HG03066 (cell line): ENCODE data around the gene JAKMIP2.
"Not testable (repeated sequence)": the region's sequence is repeated elsewhere in the genome, so short reads cannot be mapped to it uniquely, and the experiment has no call there.

Experiments
- ATAC-seq: cut with Tn5 transposase; IDR thresholded peaks from one replicate; pipeline ENCODE4 v1.9.1; 2021; ENCODE audit warnings: low read depth; ENCODE audit not compliant: unreplicated experiment

The JAKMIP2 gene

DNA sequence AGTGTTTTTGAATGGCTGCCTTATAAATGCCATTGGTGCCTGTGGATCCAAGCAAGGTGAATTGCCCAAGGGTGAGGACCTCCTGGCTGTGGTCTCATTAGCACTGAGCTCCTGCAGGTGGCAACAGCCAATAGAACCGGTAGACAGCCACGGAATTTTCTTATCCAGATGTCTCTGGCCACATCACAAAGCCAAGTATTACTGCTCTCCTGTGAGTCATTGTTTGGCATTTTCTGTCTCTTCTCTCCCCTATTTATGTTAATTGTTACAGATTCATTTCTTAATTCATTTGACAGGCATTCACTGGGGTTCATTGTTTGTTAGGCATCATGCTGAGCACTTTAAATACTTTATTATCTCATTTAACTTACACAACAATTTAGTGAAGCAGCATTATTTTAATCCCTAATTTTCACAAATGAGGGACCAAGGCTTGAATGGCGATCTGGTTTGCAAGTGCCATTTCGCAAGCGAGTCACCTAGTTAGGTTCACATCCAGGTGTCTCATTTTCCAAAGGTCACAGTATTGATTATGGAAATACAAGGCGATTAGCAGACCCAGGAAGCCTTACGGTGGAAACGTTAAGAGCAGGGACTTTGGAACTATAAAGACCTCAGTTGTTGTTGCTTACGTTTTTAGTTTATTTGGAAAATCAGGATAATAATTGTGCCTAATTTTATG is 214.5 kb downstream of the JAKMIP2 start:
- no peak for ATAC-seq

DNA sequence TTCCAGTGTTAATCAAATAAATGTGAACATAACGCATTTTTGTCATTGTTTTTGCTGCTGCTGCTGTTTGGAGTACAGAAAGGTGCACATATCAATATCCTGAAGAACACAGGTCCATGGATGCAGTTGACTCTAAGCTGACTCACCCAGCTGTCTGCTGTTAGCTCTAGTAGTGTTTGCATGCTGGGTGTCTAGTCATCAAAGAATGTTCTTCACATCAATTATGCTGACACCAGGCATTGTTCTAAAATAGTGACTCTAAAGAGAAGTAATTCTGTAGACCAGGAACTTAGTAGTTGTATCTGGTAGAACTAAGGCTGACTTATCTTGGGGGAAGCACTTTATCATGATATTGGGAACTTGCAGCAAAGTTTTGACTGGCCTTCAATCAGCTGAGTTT is 217.0 kb downstream of the JAKMIP2 start:
- no peak for ATAC-seq

GRCh38 chr5:147564124-147564486 is 218.4 kb downstream of the JAKMIP2 start:
- ATAC-seq: no peak

DNA sequence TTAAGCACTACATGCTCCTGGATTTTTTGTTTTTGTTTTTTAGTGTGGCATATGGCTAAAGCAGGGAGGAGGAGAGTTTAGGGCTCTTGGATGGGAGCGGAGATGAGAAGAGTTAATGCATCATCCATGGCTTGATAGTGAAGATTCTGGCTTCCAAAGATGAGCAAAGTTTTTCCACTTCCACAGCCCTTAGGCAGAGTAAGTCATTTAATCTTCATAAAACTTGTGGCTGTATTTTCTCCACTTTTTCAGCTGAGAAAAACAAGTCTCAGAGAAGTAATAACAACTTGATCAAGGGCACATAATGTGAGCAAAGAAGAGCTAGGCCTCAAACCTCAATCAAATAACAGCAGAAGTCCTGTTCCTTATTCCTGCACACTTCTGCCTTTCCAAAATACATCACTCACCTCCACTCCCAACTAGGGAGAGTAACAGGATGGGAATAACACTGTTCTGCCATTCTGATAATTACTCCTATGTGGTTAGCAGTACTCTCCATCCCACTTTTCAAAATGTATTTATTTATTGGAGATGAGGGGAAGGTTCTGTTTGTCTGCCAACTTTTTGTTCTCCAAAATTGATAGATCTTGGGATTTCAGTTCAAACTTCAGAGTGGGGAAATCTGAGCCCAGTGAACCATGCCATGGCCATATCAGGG is 218.9 kb downstream of the JAKMIP2 start:
- ATAC-seq: no peak

DNA sequence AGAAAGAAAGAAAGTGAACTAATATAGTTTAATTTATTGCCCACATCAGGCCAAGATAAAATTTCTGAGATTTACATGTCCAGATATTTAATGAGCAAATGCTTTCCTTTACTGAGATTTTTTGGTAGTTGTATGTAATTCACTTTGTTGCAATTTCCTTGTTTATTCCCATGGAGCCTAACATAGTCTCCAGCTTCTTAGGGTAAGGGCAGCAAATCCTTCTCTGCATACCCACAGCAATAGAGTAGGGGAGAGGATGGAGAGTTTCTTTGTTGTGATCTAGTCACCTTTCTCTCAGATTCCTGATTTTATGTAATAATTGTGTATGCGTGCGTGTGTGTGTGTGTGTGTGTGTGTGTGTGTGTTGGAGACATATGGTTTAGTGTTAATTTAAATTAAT is 221.1 kb downstream of the JAKMIP2 start:
- no peak for ATAC-seq

- no peak for ATAC-seq
These were observed 221.7 kb downstream of the JAKMIP2 start for GRCh38 chr5:147560718-147561331.

- no peak for ATAC-seq
These were observed 222.8 kb downstream of the JAKMIP2 start for GRCh38 chr5:147559749-147560148.

DNA sequence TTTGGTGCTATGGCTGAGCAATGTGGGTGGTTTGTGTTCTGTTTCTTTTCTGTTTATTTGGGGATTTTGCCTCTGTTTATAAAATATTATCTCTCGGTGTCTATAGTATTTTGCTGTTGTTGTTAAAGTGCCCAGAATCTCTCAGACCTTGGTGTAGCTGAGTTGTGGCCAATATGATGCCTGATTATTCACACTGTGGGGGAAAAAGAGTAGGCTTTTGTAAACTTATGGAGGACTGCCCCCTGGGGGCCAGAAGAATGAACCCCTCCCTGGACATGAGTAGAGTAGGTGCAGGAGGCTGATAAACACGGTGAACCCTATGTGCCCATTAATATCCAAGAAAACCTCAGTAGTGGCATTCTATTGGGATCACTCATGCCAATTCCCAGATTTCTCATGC is 223.7 kb downstream of the JAKMIP2 start:
- no peak for ATAC-seq

DNA sequence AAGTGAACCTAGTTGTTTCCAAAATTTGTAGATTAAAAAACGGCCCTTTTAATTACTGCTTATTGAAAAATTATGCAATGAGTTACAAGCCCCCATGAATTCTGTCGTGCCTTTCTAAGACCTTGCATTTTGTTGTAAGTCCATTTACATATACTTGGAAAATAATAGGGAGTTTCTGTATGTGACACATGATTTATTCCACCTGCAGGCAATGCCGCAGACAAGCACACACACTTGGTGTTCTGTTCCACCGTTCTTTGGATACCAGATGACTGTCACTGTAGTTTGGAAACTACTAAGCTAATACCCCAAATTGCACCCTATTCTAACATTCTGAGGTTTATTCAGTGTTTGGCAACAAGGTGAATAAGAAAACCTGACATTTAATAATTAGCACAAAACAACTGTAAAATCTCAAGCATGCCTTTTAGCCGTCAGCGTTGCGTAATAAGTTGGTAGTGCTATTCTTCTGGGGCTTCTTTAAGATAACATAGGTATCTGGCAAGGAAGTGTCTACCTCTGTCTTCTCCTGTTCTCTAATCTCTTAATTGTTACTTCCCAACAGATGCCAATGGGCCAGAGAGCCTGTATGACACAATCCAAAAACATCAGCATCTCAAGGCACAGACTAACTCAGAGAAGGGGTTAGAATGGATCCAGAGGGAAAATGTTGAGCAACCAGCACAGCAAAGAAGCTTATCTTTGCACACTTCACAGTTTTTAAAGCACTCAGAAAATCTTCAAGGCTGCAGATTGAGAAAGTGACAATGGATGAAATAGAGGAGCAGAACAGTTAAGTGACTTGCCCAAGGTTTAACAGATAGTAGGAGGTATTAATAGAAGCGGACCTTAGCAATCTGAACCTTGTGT is 224.4 kb downstream of the JAKMIP2 start:
- no peak for ATAC-seq

DNA sequence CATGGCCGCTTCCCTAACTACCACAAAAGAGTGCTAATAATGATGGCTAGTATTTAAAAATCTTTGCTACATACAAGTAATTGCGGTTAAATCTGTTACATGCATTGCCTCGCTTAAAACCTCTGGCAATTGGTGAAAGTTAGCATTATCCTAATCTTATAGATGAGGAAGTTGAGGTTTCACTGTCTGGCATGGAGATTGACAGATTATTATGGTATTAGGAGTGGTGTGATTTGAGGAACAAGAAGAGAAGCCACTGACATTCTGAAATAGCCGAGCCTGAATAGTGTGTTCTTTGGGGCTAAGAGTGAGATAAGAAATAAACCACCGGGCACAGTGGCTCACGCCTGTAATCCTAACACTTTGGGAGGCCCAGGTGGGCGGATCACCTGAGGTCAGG is 227.4 kb downstream of the JAKMIP2 start:
- ATAC-seq: no peak

DNA sequence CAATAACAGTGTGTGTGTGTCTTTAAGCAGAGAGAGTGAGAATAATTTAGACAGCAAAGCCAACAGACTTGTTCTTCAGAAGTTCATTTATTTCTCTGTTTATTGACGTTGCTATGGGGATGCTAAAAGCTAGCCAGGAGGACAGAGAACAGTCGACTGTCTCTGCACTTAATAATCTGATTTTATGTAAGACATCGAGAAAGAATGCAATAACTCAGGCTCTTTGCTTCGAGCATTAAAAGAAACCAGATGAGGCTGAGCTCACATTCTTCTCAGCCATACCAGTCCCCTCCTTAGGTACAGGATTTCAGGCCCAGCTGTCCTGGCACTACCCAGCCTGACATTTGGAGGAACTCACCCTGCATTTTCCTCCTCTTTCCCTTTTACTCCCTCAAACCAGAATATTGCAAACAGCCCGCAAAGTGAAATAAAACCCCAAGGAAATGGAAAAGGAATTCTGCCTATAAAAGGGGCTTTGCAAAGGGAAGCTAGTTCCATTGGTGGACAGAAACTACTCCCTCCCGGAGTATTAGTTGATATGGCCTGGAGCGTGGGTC is 228.2 kb downstream of the JAKMIP2 start:
- no peak for ATAC-seq

- ATAC-seq: not testable (repeated sequence)
These were observed 228.7 kb downstream of the JAKMIP2 start for GRCh38 chr5:147553817-147554216.

- no peak for ATAC-seq
These were observed 229.6 kb downstream of the JAKMIP2 start for GRCh38 chr5:147552897-147553296.

GRCh38 chr5:147551677-147552076 is 230.9 kb downstream of the JAKMIP2 start:
- ATAC-seq: no peak

GRCh38 chr5:147547730-147548129 is 234.8 kb downstream of the JAKMIP2 start:
- ATAC-seq: no peak

DNA sequence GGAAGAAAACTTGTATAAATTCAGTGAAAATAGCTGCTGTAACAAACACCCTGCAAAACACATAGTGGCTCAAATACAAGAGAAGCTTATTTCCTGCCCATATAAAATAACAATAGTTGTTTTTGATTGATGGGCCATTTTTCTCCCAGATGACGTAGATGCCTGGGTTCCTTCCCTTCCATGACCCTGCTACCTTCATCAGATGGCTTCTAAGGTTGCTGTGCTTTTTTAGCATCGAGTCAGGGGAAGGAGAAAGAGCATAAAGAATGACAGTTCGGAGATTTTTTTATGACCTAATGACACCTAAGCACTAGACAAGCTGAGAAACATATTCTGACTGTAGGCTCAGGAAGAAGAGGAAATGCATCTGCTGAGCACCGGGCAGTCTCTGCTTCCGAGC is 238.0 kb downstream of the JAKMIP2 start:
- no peak for ATAC-seq

DNA sequence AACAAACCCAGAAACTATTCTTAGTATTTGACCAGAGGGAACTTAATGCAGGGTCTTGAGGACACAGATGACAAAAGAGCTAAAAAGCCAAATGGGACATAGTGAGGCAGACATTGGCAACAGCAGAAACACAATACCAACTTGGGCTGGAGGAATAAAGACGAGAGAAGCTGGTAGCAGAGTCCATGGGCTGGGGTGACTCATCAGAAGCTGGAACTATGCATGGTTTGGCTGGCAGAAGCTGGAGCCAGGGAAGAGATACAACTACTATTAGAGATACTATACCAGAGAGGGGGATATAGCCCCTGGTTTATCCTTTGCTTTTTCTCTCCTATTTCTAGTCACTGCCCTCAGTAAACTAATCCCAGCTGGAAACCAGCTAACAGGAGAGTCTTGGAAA is 243.5 kb downstream of the JAKMIP2 start:
- ATAC-seq: no peak

- no peak for ATAC-seq
These were observed 244.3 kb downstream of the JAKMIP2 start for GRCh38 chr5:147538236-147538635.
